Smooth muscle cell (in vitro differentiated cells): ENCODE results near the gene ZDHHC4. TPM values are rescaled to one million over a fixed set of nuclear protein-coding genes. Genes with fewer than 3 reads are reported as not detected.

ENCODE experiments used
- DNase-seq: peaks from one replicate; lab custom pipeline; 2025; ENCODE audit not compliant: unreplicated experiment; lab: John Stamatoyannopoulos, UW
- H2AFZ ChIP-seq: fragments of 200-600 bp; sonication (generic); 2 replicates; pipeline ENCODE4 v1.6.0; 2016; ENCODE audit warnings: antibody characterized with exemption, low read depth, mild to moderate bottlenecking
- H3F3A ChIP-seq: fragments of 200-600 bp; sonication (generic); 2 replicates; pipeline ENCODE4 v1.6.0; 2017; ENCODE audit warnings: antibody characterized with exemption, low read depth
- H3K27ac ChIP-seq: fragments of 200-600 bp; sonication (generic); 2 replicates; pipeline ENCODE4 v1.5.1; 2016; ENCODE audit warnings: low read depth, mild to moderate bottlenecking
- H3K27me3 ChIP-seq: fragments of 200-600 bp; sonication (generic); 2 replicates; pipeline ENCODE4 v1.6.1; 2016; ENCODE audit warnings: low read depth, mild to moderate bottlenecking
- H3K36me3 ChIP-seq: fragments of 200-600 bp; sonication (generic); 2 replicates; pipeline ENCODE4 v1.5.1; 2016; ENCODE audit warnings: low read depth
- H3K4me1 ChIP-seq: fragments of 200-600 bp; sonication (generic); 2 replicates; pipeline ENCODE4 v1.5.1; 2016; ENCODE audit warnings: low read depth
- H3K4me2 ChIP-seq: fragments of 200-600 bp; sonication (generic); 2 replicates; pipeline ENCODE4 v1.6.0; 2016; ENCODE audit warnings: mild to moderate bottlenecking
- H3K4me3 ChIP-seq: fragments of 200-600 bp; sonication (generic); 2 replicates; pipeline ENCODE4 v1.5.1; 2016; ENCODE audit warnings: mild to moderate bottlenecking
- H3K79me2 ChIP-seq: fragments of 200-600 bp; sonication (generic); 2 replicates; pipeline ENCODE4 v1.6.0; 2016; ENCODE audit warnings: low read depth, mild to moderate bottlenecking
- H3K9ac ChIP-seq: fragments of 200-600 bp; sonication (generic); 2 replicates; pipeline ENCODE4 v1.6.0; 2016; ENCODE audit warnings: low read depth
- H3K9me3 ChIP-seq: fragments of 200-600 bp; sonication (generic); replicated peaks from 2 replicates; pipeline ENCODE4 v1.5.1; 2016; ENCODE audit warnings: low read depth
- H4K20me1 ChIP-seq: fragments of 200-600 bp; sonication (generic); 2 replicates; pipeline ENCODE4 v1.6.0; 2016; ENCODE audit warnings: low read depth
- WGBS: methylation state at CpG from one replicate; pipeline ENCODE4 v1.1.7; 2016; ENCODE audit warnings: low lambda C conversion rate; 5-methylcytosine and 5-hydroxymethylcytosine counted together
- polyA plus RNA-seq: library from polyadenylated mRNA; unstranded; fragments of >200 nt; fragmentation: Nextera tagmentation; extraction: Ambion mirVana; gene quantifications from 2 replicates; pipeline ENCODE4 v1.2.1, GENCODE V29; 2016
- total RNA-seq: library from RNA; depleted of rRNA; stranded (reverse); fragments of >200 nt; gene quantifications from 2 replicates; pipeline ENCODE4 v1.2.3, GENCODE V29; 2014
- TF ChIP-seq, protein P1 (sequence below): fragments of 200-600 bp; sonication (generic); IDR thresholded peaks from 2 replicates; pipeline ENCODE4 v1.5.1; 2017; ENCODE audit warnings: borderline replicate concordance, mild to moderate bottlenecking, antibody characterized with exemption; ENCODE audit not compliant: insufficient read depth, poor library complexity, severe bottlenecking

Gene ZDHHC4
- total and polyA plus RNA-seq, 2 experiments from 2014 or later, result 55.8 to 86.8 TPM

DNA sequence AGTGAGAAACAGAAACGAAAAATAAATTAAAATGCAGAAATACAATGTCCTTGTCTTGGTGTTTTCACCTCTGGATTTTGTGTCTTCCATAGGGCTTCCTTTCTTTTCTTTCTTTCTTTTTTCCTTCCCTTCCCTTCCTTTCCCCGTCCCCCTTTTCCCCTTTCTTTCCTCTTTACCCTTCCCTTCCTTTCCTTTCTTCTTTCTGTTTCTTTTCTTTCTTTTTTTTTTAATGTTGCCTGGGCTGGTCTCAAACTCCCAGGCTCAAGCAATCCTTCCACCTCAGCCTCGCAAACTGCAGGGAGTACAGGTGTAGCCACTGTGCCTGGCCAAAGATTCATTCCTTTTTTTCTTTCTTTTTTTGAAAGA lies 47.0 kb downstream of the ZDHHC4 start:
- no peaks in the 10 kb centered on the region for H3K9me3 ChIP-seq
- no peak overlapping the region for H3K27ac ChIP-seq
- H3F3A ChIP-seq, result no peaks in the 10 kb centered on the region
- WGBS, result 87% methylated on average over 3 of the region's 3 CpGs
- H2AFZ ChIP-seq, result no peak overlapping the region
- no peak overlapping the region for H3K4me2 ChIP-seq
- H3K79me2 ChIP-seq, result no peaks in the 10 kb centered on the region
- no peak overlapping the region for H3K9ac ChIP-seq
- H3K36me3 ChIP-seq, result no peaks in the 10 kb centered on the region
- no peaks in the 10 kb centered on the region for H3K27me3 ChIP-seq
- H4K20me1 ChIP-seq, result no peaks in the 10 kb centered on the region
- H3K4me3 ChIP-seq, result no peak overlapping the region
- TF ChIP-seq, protein P1, sequence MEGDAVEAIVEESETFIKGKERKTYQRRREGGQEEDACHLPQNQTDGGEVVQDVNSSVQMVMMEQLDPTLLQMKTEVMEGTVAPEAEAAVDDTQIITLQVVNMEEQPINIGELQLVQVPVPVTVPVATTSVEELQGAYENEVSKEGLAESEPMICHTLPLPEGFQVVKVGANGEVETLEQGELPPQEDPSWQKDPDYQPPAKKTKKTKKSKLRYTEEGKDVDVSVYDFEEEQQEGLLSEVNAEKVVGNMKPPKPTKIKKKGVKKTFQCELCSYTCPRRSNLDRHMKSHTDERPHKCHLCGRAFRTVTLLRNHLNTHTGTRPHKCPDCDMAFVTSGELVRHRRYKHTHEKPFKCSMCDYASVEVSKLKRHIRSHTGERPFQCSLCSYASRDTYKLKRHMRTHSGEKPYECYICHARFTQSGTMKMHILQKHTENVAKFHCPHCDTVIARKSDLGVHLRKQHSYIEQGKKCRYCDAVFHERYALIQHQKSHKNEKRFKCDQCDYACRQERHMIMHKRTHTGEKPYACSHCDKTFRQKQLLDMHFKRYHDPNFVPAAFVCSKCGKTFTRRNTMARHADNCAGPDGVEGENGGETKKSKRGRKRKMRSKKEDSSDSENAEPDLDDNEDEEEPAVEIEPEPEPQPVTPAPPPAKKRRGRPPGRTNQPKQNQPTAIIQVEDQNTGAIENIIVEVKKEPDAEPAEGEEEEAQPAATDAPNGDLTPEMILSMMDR, result no peak
- DNase-seq, result no peak
- no peaks in the 10 kb centered on the region for H3K4me1 ChIP-seq

DNA sequence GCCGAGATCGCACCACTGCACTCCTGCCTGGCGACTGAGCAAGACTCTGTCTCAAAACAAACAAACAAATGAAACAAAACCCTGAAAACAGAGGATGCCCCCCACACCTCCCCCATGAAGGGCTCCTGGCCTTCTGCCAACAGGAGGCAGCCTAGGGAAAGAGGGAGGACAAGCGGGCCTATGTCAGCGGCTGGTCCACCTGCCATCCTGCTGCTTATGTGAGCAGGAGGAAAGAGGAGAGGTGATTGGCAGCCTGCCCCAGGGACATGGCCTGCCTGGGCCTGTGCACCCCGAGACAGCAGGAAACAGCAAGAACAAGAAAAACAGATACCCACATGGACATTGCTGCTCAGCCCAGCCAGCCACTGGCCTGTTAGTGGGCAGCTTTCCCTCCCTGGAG lies 50.8 kb downstream of the ZDHHC4 start:
- H3K4me1 ChIP-seq, result no peaks in the 10 kb centered on the region
- no peaks in the 10 kb centered on the region for H3K36me3 ChIP-seq
- no peaks in the 10 kb centered on the region for H3K27me3 ChIP-seq
- no peak overlapping the region for H3K4me2 ChIP-seq
- no peaks in the 10 kb centered on the region for H4K20me1 ChIP-seq
- no peaks in the 10 kb centered on the region for H3K79me2 ChIP-seq
- no peak overlapping the region for H3K27ac ChIP-seq
- DNase-seq, result no peak
- no peaks in the 10 kb centered on the region for H3F3A ChIP-seq
- TF ChIP-seq, protein P1, result no peak
- H3K4me3 ChIP-seq, result no peak overlapping the region
- H3K9ac ChIP-seq, result no peak overlapping the region
- H3K9me3 ChIP-seq, result no peaks in the 10 kb centered on the region
- no peak overlapping the region for H2AFZ ChIP-seq
- 85% methylated on average over 6 of the region's 6 CpGs for WGBS

DNA sequence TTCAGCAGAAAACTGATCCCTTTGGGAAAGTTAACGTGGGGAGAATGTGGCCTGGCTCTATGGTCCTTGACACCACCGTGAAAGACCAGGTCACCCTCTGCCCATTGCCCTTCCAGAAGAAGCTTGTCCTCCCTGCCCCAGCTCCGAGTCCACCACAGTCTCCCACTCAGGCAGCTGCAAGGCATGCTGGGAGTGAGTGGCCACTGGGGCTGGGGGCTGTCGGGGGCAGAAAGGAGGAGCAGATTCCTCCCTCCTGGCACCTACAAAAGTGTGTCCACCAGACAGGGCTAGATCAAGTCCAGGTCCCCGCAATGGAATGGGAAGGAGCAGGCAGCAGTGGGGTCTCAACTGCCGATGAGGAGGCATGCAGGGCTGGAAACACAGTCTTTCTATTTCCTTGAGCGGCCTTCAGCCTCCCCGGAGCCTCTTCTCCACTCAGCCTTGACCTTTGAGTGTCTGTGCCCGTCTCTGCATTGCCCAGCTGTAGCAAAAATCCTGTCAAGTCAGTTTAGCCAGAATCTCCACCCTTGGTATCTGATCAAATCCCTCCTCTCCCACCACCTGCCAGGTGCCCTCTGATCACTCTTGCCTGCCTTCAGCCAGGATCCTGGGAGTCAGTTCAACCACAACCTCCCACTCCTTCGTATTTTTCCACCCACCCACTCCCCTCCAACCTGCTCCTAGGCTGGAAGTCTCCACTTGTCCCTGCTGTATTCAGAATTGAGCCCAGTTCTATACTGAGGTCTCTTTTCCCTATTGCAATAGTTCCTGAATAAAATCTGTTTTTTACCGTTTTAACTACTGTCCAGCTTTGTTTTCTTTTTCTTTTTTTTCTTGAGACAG lies 53.0 kb downstream of the ZDHHC4 start:
- Histone ChIP-seq H3K36me3 (no peaks in the 10 kb centered on the region), H3K9ac (no peak overlapping the region), H4K20me1 (no peaks in the 10 kb centered on the region), H3K27ac (no peak overlapping the region), H3F3A (no peaks in the 10 kb centered on the region), H3K4me3 (no peak overlapping the region), H3K4me1 (no peaks in the 10 kb centered on the region), H3K79me2 (no peaks in the 10 kb centered on the region), H3K27me3 (no peaks in the 10 kb centered on the region), H3K4me2 (no peak overlapping the region), H3K9me3 (no peaks in the 10 kb centered on the region), H2AFZ (no peak overlapping the region)
- WGBS, result 83% methylated on average over 11 of the region's 11 CpGs
- TF ChIP-seq, protein P1, result no peak
- DNase-seq, result no peak

DNA sequence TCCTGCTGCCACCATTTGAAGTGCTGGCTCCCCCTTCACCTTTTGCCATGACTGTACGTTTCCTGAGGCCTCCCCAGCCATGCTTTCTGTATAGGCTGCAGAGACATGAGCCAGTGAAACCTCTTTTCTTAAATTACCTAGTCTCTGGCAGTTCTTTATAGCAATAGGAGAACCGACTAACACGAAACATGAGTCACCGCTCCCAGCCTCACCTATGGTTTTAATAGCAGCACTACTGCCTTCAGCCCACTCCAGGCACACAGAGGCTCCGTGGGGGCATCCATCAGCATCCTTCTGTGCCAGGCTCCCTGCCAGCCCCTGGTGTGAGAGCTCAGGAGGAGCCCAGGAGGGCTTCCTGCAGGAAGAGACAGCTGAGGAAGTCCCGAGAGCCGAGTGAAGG lies 54.4 kb downstream of the ZDHHC4 start:
- Histone ChIP-seq H3K27me3 (no peaks in the 10 kb centered on the region), H3K4me2 (no peak overlapping the region), H3F3A (no peaks in the 10 kb centered on the region), H3K9ac (no peak overlapping the region), H3K27ac (no peak overlapping the region), H2AFZ (no peak overlapping the region), H3K36me3 (no peaks in the 10 kb centered on the region), H3K79me2 (no peaks in the 10 kb centered on the region), H3K4me1 (no peaks in the 10 kb centered on the region), H3K4me3 (no peak overlapping the region), H4K20me1 (no peaks in the 10 kb centered on the region), H3K9me3 (no peaks in the 10 kb centered on the region)
- TF ChIP-seq, protein P1, result no peak
- 77% methylated on average over 7 of the region's 7 CpGs for WGBS
- DNase-seq, result no peak
